ENCODE results near the gene RAD50.
"Not testable (repeated sequence)": the region's sequence is repeated elsewhere in the genome, so short reads cannot be mapped to it uniquely, and the experiment has no call there.

Gene RAD50

GRCh38 chr5:132556763-132557477 lies at the start of gene RAD50:
Gene RAD50, plus strand, starts transcription at chr5:132556977. Its CDS starts 348 bp downstream, at chr5:132557325.
- DNase-seq (ENCODE audit: low read depth in 1 of 2, low spot score in 1 of 2) = peak; percentile 87 to 94
- in situ Hi-C loops (cut with HindIII; ENCODE audit: low pct_unique_long_range_greater_than_20kb, low sequenced_read_pairs) = no loop called here
- TF ChIP-seq JUND (IDR thresholded peaks at IDR 0.05; ENCODE audit: low read depth) = no peak

GRCh38 chr5:132510076-132510475 lies 46.7 kb upstream of the RAD50 start:
- TF ChIP-seq JUND (IDR thresholded peaks at IDR 0.05; ENCODE audit: low read depth) = no peak
- in situ Hi-C loops (cut with HindIII; ENCODE audit: low pct_unique_long_range_greater_than_20kb, low sequenced_read_pairs) = no loop called here
- DNase-seq (ENCODE audit: low read depth in 1 of 2, low spot score in 1 of 2) = no peak

DNA sequence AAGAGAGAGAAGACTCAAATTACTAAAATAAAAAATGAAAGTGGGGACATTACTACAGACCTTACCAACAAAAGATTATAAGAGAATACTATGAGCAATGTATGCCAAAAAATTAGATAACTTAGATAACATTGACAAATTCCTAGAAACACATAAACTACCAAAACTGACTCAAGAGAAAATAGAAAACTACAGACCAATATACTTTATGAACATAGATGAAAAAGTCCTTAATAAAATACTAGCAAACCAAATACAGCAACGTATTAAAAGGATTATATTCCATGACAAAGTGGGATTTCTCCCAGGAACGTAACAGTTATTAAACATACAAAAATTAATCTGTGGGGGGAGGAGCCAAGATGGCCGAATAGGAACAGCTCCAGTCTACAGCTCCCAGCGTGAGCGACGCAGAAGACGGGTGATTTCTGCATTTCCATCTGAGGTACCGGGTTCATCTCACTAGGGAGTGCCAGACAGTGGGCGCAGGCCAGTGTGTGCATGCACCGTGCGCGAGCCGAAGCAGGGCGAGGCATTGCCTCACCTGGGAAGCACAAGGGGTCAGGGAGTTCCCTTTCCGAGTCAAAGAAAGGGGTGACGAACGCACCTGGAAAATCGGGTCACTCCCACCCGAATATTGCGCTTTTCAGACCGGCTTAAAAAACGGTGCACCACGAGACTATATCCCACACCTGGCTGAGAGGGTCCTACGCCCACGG lies 43.0 kb upstream of the RAD50 start:
- in situ Hi-C loops (cut with HindIII; ENCODE audit: low pct_unique_long_range_greater_than_20kb, low sequenced_read_pairs); DNase-seq (ENCODE audit: low read depth in 1 of 2, low spot score in 1 of 2): not testable (repeated sequence)

DNA sequence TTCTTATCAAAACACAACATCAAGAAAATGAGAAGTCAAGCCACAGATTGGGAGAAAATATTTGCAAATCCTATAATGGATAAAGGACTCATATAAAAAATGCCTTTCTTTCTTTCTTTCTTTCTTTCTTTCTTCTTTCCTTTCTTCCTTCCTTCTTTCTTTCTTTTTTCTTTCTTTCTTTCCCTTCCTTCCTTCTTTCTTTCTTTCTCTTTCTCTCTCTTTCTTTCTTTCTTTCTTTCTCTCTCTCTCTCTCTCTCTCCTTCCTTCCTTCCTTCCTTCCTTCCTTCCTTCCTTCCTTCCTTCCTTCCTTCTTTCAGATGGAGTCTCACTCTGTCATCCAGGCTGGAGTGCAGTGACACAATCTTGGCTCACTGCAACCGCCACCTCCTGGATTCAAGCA lies 34.7 kb upstream of the RAD50 start:
- in situ Hi-C loops (cut with HindIII; ENCODE audit: low pct_unique_long_range_greater_than_20kb, low sequenced_read_pairs); DNase-seq (ENCODE audit: low read depth in 1 of 2, low spot score in 1 of 2): not testable (repeated sequence)

- in situ Hi-C loops (cut with HindIII; ENCODE audit: low pct_unique_long_range_greater_than_20kb, low sequenced_read_pairs); DNase-seq (ENCODE audit: low read depth in 1 of 2, low spot score in 1 of 2): not testable (repeated sequence)
Measured at GRCh38 chr5:132524877-132525276, 31.9 kb upstream of the RAD50 start.

- DNase-seq (ENCODE audit: low read depth in 1 of 2, low spot score in 1 of 2) = no peak
- TF ChIP-seq JUND (IDR thresholded peaks at IDR 0.05; ENCODE audit: low read depth) = no peak
- in situ Hi-C loops (cut with HindIII; ENCODE audit: low pct_unique_long_range_greater_than_20kb, low sequenced_read_pairs) = no loop called here
Measured at GRCh38 chr5:132525299-132525724, 31.5 kb upstream of the RAD50 start.

- no peak for TF ChIP-seq JUND (IDR thresholded peaks at IDR 0.05; ENCODE audit: low read depth)
- peak; percentile 16 to 75 for DNase-seq (ENCODE audit: low read depth in 1 of 2, low spot score in 1 of 2)
- in situ Hi-C loops (cut with HindIII; ENCODE audit: low pct_unique_long_range_greater_than_20kb, low sequenced_read_pairs) = no loop called here
Measured at GRCh38 chr5:132526290-132526973, 30.3 kb upstream of the RAD50 start.

GRCh38 chr5:132526974-132527564 lies 29.7 kb upstream of the RAD50 start:
- in situ Hi-C loops (cut with HindIII; ENCODE audit: low pct_unique_long_range_greater_than_20kb, low sequenced_read_pairs) = no loop called here
- no peak for DNase-seq (ENCODE audit: low read depth in 1 of 2, low spot score in 1 of 2)
- no peak for TF ChIP-seq JUND (IDR thresholded peaks at IDR 0.05; ENCODE audit: low read depth)

DNA sequence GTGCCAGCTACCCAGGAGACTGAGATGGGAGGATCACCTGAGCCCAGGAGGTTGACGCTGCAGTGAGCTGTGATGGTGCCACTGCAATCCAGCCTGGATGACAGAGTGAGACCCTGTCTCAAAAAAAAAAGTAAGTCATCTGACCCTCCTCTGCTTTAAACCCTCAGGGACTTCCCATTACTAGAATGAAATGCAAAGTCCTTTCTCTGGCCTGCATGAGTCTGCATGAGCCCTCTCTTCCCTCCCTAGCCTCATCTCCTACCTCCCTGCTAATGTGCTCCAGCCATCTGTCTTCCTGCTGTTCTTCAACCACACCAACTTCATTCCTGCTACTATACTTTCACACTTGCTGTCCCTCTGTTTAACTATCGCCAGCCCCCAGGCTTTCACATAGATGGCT lies 28.8 kb upstream of the RAD50 start:
- no peak for TF ChIP-seq JUND (IDR thresholded peaks at IDR 0.05; ENCODE audit: low read depth)
- in situ Hi-C loops (cut with HindIII; ENCODE audit: low pct_unique_long_range_greater_than_20kb, low sequenced_read_pairs) = no loop called here
- DNase-seq (ENCODE audit: low read depth in 1 of 2, low spot score in 1 of 2) = no peak

DNA sequence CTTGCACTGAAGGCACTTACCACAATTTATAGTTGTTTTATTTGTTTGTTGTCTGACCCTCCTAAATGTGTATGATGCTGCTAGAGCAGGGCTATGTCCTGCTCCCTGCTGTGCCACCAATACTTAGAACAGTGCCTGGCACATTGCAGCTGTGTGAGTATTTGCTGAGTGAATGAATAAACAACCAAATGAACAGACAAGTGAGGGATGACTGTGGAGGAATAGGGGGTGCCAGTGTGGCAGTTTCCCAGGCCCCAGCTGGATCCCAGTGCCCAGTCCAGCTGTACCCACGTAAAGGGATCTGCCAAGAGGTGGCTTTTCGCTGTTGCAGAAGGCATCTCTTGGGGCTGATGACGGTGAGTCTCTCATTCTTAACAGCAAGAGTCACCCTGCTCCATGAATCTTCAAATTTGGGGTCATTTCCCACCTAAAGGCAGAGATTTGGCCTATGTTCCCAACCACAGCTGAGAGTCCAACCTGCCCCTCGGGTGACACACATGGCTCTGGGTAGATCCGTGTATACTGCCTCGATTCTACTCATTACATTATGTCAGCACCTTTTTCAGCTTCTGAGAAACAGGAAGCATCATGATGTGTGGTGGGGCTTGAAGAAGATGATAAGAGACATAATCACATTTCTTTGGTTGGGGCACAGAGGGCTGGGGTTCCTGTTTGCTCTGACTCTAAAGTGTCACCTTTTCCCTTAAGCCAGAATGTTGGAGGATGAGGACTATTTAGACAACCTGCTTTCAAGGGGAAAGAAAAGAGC lies 27.7 kb upstream of the RAD50 start:
- DNase-seq (ENCODE audit: low read depth in 1 of 2, low spot score in 1 of 2) = no peak
- no peak for TF ChIP-seq JUND (IDR thresholded peaks at IDR 0.05; ENCODE audit: low read depth)
- in situ Hi-C loops (cut with HindIII; ENCODE audit: low pct_unique_long_range_greater_than_20kb, low sequenced_read_pairs) = no loop called here

DNA sequence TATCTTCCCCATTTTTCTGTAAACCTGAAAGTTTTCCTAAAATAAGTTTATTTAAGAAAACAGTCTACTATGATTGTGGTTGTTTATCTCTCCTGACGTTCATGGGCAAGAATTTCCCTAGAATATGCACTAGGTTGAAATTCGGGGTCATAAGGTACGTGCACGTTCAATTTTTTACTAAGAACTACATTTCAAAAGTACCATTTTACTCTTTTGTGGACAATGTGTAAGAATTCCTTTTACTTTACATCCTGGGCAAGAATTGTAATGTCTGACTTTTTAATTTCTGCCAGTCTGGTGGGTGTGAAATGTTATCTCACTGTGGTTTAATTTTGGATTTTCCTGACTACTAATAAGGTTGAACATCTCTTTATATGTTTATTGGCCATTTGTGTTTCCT lies 25.8 kb upstream of the RAD50 start:
- DNase-seq (ENCODE audit: low read depth in 1 of 2, low spot score in 1 of 2) = no peak
- no peak for TF ChIP-seq JUND (IDR thresholded peaks at IDR 0.05; ENCODE audit: low read depth)
- in situ Hi-C loops (cut with HindIII; ENCODE audit: low pct_unique_long_range_greater_than_20kb, low sequenced_read_pairs) = no loop called here

DNA sequence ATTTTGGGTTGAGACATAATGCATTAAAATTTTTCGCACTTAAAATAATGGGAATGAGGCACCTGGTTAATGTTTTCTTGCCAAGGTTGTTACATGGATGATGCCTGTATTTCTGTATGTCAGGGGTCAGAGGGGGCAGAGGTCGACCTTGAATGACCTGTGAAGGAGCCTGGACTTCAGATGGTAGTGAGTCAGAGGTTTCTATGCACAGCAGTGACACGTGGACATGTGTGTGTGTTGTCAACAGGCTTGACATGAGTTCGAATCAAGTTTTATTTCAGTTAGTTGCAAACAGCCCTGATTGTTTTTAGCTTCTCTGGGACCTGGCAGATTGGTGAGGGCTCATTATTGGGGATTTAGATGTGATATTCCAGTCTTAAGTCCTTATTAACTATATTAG lies 17.1 kb upstream of the RAD50 start:
- no peak for TF ChIP-seq JUND (IDR thresholded peaks at IDR 0.05; ENCODE audit: low read depth)
- in situ Hi-C loops (cut with HindIII; ENCODE audit: low pct_unique_long_range_greater_than_20kb, low sequenced_read_pairs) = no loop called here
- DNase-seq (ENCODE audit: low read depth in 1 of 2, low spot score in 1 of 2) = no peak

Data from T47D (cell line).